OCI-M1 (cell line): ENCODE data around the gene TMEM117.

Experiments
- DNase-seq: peaks from one replicate; lab custom pipeline; 2025; lab: John Stamatoyannopoulos, UW

Gene TMEM117

GRCh38 chr12:43964033-43964432 lies 128.2 kb downstream of the TMEM117 start:
- no peak for DNase-seq

DNA sequence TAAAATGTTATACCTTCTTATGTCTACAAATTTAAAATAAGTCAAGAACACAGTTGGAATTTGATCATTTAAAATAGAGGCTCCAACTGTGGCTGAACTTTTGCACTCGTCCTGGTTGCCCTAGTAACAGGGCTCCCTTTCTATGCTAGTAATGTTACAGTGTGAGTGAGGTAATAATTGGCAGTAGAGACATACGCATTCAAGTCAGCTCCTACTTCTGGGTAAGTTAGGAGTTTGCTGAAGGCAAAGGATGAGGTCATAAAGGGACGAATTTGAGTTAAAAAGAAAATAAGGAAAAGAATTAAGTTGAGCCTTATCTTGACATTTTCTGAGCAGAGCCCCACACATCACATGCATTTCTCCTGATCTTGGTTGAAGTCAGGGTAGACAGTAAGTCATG lies 129.1 kb downstream of the TMEM117 start:
- peak; percentile 25 for DNase-seq

DNA sequence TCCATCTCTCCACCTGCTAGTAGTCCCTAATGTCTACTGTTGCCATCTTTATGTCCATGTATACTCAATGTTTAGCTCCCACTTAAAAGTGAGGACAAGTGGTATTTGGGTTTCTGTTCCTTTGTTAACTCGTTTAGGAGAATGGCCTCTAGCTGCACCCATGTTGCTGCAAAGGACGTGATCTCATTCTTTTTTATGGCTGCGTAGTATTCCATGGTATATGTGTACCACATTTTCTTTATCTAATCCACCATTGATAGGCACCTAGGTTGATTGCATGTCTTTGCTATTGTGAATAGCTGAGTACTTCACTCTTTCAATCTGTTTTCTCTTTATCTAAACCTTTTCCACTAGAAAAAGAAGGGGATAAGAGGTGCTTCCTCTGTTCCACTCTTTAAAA lies 130.0 kb downstream of the TMEM117 start:
- DNase-seq, result no peak

- no peak for DNase-seq
Observed at GRCh38 chr12:43968736-43969135, 132.9 kb downstream of the TMEM117 start.

- DNase-seq, result no peak
Observed at GRCh38 chr12:43969882-43970281, 134.0 kb downstream of the TMEM117 start.

DNA sequence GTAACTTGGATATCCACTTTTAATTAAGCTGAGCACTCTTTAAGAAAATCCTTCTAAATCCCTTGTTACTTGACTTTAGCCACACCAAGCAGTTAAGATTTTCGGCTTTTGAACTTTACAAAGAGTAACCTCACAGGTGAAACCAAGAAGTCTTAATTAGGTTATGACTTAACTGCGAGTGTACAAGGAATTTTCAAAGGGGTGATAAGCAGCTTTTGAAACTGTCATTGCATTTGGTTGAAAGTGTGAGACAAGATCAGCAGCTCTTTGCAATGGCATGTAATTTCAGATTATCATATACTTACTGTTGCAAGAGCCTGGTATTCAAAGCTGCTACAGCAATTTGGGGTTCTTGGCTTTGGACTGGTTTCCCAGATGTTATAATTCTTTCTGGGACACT lies 137.5 kb downstream of the TMEM117 start:
- peak; percentile 10 for DNase-seq

DNA sequence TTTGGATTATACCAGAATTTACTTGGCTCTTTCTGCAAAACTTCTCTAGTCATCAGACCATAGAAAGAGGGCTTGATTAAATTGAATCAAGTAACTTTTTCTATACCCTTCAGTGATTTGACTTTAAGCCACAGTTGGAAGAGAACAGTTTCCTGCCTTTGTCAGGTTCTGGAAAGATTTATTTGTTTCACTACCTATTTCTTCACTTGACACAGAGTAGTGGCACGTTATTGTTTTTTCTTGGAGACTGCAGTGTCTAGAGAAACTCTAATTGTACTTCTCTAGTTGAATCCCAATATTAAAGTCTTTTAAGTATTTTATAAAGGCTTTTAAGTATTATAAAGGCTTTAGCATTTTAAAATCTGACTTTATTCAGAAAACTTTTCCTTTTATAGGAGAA lies 138.1 kb downstream of the TMEM117 start:
- no peak for DNase-seq

GRCh38 chr12:43976027-43976426 lies 140.1 kb downstream of the TMEM117 start:
- no peak for DNase-seq

GRCh38 chr12:43978556-43978955 lies 142.7 kb downstream of the TMEM117 start:
- DNase-seq, result peak; percentile 22

DNA sequence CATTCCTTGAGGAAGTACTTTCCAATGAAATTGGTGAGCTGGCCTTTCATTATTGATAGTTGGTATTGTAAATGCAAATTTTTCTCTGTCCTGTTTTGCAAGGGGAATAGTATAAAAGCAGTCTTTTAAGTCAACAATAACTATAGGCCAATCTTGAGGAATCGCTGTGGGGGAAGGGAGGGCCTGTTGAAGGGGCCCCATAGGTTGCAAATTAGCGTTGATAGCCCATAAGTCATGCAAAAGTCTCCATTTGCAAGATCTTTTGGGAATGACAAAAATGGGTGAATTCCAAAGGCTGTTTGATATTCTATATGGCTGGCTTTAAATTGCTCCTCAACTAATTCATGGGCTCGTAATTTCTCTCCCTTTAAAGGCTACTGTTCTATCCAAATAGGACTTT lies 143.6 kb downstream of the TMEM117 start:
- no peak for DNase-seq

DNA sequence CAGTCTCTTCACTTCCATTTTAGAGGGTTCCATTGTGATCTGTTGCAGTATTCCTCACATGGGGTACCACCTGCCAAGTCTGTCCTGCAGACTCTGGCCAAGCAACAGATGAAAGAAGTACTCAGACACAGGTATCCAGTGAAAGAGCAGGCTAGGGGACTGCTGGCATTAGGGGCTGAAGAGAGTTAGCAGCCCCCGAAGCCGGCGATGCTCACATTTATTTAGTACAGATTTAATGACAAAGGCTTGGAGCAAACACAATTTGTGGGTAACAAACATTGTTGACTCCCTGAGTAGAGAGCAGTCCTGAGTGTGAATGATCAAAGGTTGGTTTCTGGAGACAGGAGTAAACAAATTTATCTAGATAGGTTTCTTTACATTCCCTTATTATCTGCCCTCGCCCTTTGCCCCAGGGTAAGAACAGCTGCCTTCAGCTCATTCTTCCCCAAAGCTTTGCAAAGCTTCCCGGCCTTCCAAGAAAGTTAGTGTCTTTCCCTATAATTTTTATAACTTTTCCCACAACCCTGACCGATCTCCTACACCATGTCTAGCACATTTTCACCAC lies 144.8 kb downstream of the TMEM117 start:
- DNase-seq, result no peak

DNA sequence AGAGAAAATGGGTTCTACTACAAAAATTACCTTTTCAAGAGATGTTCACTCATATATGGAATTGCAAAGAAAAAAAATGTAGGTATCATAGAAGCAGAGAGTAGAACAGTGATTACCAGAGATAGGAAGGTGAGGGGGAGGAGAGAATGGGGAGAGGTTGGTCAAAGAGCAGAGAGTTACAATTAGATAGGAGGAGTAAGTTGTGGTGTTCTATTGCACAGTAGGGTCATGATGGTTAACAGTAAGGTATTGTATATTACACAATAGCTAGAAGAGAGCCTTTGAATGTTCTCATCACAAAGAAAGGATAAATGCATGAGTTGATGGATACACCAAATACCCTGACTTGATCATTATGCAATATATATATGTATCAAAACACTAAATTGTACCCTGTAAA lies 145.8 kb downstream of the TMEM117 start:
- no peak for DNase-seq

- DNase-seq, result no peak
Observed at GRCh38 chr12:43982544-43982943, 146.7 kb downstream of the TMEM117 start.

- peak; percentile 42 for DNase-seq
Observed at GRCh38 chr12:43988838-43989560, 153.1 kb downstream of the TMEM117 start.

DNA sequence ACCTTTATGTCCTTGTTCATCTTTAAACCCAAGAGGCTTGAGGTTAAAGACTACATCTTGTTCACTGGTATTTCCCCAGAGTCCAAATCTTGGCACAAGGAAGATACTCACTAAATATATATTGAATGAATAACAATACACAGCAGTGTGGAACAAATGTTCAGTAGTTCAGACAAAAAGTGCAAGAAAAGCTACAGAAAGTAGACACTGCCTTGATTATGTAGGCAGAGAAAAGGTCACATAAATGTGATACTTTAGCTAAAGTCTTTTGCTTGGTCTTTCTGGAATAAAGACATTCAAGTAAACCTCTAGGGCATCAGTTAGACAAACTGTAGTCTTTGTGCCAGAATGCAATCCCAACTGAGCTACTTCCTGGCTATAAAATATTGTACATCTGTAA lies 157.0 kb downstream of the TMEM117 start:
- DNase-seq, result no peak

DNA sequence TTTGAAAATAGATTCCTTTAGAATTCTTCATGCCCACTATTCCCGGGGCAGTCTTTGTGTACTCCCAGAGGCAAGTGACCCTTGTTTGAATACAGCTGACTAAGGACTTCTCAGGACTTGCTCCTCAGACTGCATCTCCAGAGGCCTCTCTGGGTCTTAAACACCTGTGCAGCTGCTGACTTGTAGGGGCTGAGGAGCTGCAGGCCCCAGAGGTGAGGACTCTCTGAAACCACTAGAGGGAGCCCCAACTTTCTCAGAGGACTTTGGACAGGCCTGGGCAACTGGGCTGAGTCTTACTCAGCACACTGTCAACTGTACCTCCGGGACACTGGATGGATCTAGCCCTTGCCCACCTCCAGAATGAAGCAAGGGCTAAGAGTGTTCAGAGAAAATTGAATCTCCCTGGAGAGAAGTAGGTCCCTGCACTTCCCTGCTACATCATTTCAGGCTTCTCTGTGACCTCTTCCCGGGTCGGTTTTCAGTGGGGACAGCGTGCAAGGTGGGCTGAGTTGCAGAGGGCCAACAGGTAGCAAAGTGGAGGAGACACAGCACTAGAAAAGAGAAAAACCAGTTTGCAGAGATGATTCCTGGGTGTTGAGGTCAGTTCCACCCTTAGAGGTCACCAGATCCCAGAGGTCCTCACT lies 164.6 kb downstream of the TMEM117 start:
- peak; percentile 83 for DNase-seq

DNA sequence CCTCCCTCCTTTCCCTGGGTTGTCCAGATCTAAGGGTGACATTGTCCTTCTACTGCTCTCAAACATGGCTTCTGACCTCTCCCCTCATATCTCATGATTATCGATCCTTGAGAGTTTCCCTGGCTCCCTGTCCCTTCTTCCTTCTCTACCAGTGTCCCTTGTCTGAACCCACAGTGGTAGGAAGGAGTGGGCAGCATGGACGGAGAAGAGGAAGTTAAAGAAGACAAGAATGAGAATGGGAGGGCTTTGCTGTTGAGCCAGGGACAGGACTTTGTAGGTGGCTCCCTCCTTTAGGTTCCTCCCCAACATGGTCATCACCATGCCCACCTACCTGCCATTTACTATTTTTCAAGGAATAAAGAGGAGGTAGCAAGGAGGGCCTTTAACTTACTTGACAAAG lies 166.7 kb downstream of the TMEM117 start:
- no peak for DNase-seq

- DNase-seq, result no peak
Observed at GRCh38 chr12:44003721-44004120, 167.8 kb downstream of the TMEM117 start.

DNA sequence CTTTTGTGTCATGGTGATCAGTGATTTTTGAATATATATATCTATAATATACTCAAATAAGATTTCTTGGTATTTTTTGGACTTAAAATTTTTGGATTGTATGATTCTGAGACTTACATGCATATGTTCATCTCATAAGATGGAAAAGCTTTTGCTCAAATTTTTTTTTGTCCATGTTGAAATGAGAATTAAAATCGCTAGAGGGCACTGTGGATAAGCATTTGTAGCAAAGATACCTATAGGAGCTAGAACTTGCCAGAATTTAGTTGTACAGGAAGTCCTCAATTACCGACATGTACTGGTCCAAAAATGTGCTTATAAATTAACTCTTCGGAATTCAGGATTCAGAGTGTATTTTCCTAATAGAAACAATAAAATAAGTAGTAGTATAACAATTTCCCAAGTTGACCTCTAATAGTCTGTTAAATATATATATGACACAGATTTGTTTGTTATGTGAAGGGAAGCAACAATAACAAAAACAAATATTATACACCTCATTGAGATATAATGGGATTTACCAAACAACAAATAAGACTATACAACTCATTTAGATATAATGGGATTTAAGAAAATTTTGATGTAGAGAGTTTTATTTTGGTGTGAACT lies 179.6 kb downstream of the TMEM117 start:
- peak; percentile 78 for DNase-seq

DNA sequence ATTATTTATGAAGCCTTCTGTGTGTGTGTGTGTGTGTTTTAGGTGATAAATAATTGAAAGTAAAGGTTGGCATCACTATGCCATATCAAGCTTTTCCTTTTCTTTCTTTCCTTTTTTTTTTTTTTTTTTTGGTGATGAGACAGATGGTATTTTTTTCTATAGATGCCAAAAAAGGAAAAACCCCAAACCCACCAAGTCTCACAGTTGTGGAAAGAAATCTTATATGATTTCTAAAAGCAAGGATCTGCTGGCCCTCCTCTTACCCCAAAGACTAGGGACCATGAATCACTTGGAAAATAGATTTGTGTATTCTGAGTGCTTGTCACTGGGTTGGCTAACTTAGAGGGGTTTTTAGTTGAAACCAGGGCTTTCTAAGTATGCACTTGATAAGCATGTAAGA lies 181.3 kb downstream of the TMEM117 start:
- DNase-seq, result no peak

DNA sequence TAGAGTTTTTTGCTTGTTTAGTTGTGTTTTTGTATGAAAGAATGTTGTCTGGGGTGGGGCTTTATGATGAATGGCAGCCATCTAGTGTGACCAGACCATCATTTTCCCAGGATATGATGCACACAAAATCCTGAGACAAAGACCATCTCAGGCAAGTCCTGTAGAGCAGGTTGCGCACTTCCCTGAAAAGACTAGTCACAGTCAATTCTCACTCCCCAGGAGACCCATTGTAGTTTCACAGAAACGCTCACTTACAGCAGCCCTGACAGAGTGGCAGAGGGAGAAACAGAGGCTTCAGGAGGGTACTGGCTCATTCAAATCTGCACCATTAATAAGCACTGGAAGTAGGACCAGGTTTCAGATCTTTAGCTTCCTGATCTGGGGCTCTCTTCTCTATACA lies 183.2 kb downstream of the TMEM117 start:
- DNase-seq, result no peak

DNA sequence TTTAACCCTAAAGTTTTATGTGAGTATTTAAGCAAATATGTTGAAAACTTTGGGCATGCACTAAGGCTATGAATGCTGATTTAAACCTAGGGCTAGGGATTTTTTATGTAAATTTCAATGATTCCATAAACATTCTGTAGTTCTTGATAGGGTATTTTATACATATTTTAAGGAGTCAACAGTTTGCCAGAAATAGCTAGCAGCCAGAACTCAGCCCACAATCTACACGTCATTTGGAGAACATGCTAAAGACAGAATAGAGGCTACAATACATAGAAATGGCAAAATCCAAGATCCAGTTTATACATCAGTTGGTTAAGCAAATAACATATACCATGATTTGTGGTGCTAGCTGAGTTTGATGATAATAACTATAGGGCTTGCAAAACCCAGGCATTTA lies 184.7 kb downstream of the TMEM117 start:
- no peak for DNase-seq

GRCh38 chr12:44021471-44021971 lies 185.6 kb downstream of the TMEM117 start:
- peak; percentile 78 for DNase-seq
